HepG2 (cell line): Measurements from ENCODE around the gene COX6A2. TPM values are rescaled to one million over a fixed set of nuclear protein-coding genes. Genes with fewer than 3 reads are reported as not detected.

Experiments
- AHDC1 ChIP-seq: sonication (generic); formaldehyde crosslinking; IDR thresholded peaks from 2 replicates; pipeline ENCODE4 v1.5.1; 2020; ENCODE audit warnings: mild to moderate bottlenecking, missing genetic modification reagents, borderline replicate concordance
- DPF2 ChIP-seq: sonication (generic); formaldehyde crosslinking; IDR thresholded peaks from 2 replicates; pipeline ENCODE4 v1.4.0; 2020; ENCODE audit warnings: mild to moderate bottlenecking, low read depth, missing genetic modification reagents, borderline replicate concordance
- HBP1 ChIP-seq: IDR thresholded peaks from 2 replicates; pipeline ENCODE4 v1.6.1; 2016; ENCODE audit warnings: low read depth, control low read depth
- MED13 ChIP-seq: sonication (generic); formaldehyde crosslinking; IDR thresholded peaks from 2 replicates; pipeline ENCODE4 v1.5.0; 2020; ENCODE audit warnings: missing genetic modification reagents
- MYC ChIP-seq: sonication (generic); formaldehyde crosslinking; IDR thresholded peaks from 2 replicates; pipeline ENCODE4 v1.9.0; 2021; ENCODE audit warnings: missing genetic modification reagents, borderline replicate concordance
- RXRA ChIP-seq: sonication (generic); formaldehyde crosslinking; IDR thresholded peaks from 2 replicates; pipeline ENCODE4 v1.5.1; 2020; ENCODE audit warnings: missing genetic modification reagents
- SAFB2 ChIP-seq: sonication (generic); formaldehyde crosslinking; IDR thresholded peaks from 2 replicates; pipeline ENCODE4 v1.5.1; 2020; ENCODE audit warnings: missing genetic modification reagents, low read depth, mild to moderate bottlenecking, borderline replicate concordance
- ZBTB1 ChIP-seq: sonication (generic); formaldehyde crosslinking; IDR thresholded peaks from 2 replicates; pipeline ENCODE4 v1.4.0; 2020; ENCODE audit warnings: missing genetic modification reagents, borderline replicate concordance
- ZBTB7B ChIP-seq: sonication (generic); formaldehyde crosslinking; IDR thresholded peaks from 2 replicates; pipeline ENCODE4 v1.4.0; 2020; ENCODE audit warnings: missing genetic modification reagents
- ZFAT ChIP-seq: sonication (generic); formaldehyde crosslinking; conservative IDR thresholded peaks from 2 replicates; pipeline ENCODE4 v1.8.1; 2023; ENCODE audit warnings: missing genetic modification reagents, inconsistent platforms
- ZNF329 ChIP-seq: sonication (generic); formaldehyde crosslinking; IDR thresholded peaks from 2 replicates; pipeline ENCODE4 v1.9.0; 2021; ENCODE audit warnings: low read depth, mild to moderate bottlenecking, missing genetic modification reagents
- ZNF552 ChIP-seq: sonication (generic); formaldehyde crosslinking; IDR thresholded peaks from 2 replicates; pipeline ENCODE4 v1.9.0; 2022; ENCODE audit warnings: missing genetic modification reagents, mild to moderate bottlenecking, borderline replicate concordance
- ZNF556 ChIP-seq: sonication (generic); formaldehyde crosslinking; IDR thresholded peaks from 2 replicates; pipeline ENCODE4 v1.4.0; 2020; ENCODE audit warnings: mild to moderate bottlenecking, missing genetic modification reagents, borderline replicate concordance
- polyA plus RNA-seq, 8 experiments: library from polyadenylated mRNA; depleted of rRNA in 3 of 8; stranded (reverse) in 7 of 8; unstranded in 1 of 8; fragments of >200 nt; fragmentation: Illumina TruSeq in 4 of 8; extraction: Trizol in 4 of 8; gene quantifications; 2 replicates each; pipeline versions ENCODE4 v1.2.1 to v1.2.3, GENCODE V29; 2011 to 2016; ENCODE audit warnings: low read depth in 4 of 8, missing spikeins in 1 of 8, mixed read lengths in 1 of 8; ENCODE audit not compliant: insufficient read depth in 1 of 8
- total RNA-seq, 5 experiments: library from RNA; depleted of rRNA; stranded (reverse); fragments of >200 nt; fragmentation: Illumina TruSeq; extraction: Trizol; gene quantifications; 2 replicates each; pipeline ENCODE4 v1.2.3, GENCODE V29; 2016; ENCODE audit warnings: low read depth in 1 of 5
- TF ChIP-seq, protein P1 (sequence below): sonication (generic); formaldehyde crosslinking; IDR thresholded peaks from 2 replicates; pipeline ENCODE4 v1.5.1; 2020; ENCODE audit warnings: missing genetic modification reagents, mild to moderate bottlenecking, borderline replicate concordance
- TF ChIP-seq, protein P2 (sequence below): sonication (generic); formaldehyde crosslinking; IDR thresholded peaks from 2 replicates; pipeline ENCODE4 v1.4.0; 2020; ENCODE audit warnings: low read depth, missing genetic modification reagents

Gene COX6A2
- total and polyA plus RNA-seq, 2 of the 13 experiments (the other 11 are each of a cell fraction or from before 2014, with no cell fraction given), result not detected

GRCh38 chr16:31458844-31459686 is 30.9 kb upstream of the COX6A2 start, which contains the start of gene ARMC5 (continued):
- TF ChIP-seq AHDC1 (CRISPR knock-in tag), result no peak
- TF ChIP-seq ZNF556 (CRISPR knock-in tag), result peak; percentile 89; the same call in 1 of the 2 replicates
- TF ChIP-seq MED13 (CRISPR knock-in tag), result peak; percentile 87
- peak; percentile 99 for TF ChIP-seq MYC (CRISPR knock-in tag)
- TF ChIP-seq HBP1 (CRISPR knock-in tag), result 0 out of 2 replicates have a peak, but pooled peaks have one; percentile 76
- TF ChIP-seq SAFB2 (CRISPR knock-in tag), result peak; percentile 92
- TF ChIP-seq ZBTB1, result no peak
- TF ChIP-seq, protein P1, sequence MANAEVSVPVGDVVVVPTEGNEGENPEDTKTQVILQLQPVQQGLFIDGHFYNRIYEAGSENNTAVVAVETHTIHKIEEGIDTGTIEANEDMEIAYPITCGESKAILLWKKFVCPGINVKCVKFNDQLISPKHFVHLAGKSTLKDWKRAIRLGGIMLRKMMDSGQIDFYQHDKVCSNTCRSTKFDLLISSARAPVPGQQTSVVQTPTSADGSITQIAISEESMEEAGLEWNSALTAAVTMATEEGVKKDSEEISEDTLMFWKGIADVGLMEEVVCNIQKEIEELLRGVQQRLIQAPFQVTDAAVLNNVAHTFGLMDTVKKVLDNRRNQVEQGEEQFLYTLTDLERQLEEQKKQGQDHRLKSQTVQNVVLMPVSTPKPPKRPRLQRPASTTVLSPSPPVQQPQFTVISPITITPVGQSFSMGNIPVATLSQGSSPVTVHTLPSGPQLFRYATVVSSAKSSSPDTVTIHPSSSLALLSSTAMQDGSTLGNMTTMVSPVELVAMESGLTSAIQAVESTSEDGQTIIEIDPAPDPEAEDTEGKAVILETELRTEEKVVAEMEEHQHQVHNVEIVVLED, result peak; percentile 98
- TF ChIP-seq, protein P2, sequence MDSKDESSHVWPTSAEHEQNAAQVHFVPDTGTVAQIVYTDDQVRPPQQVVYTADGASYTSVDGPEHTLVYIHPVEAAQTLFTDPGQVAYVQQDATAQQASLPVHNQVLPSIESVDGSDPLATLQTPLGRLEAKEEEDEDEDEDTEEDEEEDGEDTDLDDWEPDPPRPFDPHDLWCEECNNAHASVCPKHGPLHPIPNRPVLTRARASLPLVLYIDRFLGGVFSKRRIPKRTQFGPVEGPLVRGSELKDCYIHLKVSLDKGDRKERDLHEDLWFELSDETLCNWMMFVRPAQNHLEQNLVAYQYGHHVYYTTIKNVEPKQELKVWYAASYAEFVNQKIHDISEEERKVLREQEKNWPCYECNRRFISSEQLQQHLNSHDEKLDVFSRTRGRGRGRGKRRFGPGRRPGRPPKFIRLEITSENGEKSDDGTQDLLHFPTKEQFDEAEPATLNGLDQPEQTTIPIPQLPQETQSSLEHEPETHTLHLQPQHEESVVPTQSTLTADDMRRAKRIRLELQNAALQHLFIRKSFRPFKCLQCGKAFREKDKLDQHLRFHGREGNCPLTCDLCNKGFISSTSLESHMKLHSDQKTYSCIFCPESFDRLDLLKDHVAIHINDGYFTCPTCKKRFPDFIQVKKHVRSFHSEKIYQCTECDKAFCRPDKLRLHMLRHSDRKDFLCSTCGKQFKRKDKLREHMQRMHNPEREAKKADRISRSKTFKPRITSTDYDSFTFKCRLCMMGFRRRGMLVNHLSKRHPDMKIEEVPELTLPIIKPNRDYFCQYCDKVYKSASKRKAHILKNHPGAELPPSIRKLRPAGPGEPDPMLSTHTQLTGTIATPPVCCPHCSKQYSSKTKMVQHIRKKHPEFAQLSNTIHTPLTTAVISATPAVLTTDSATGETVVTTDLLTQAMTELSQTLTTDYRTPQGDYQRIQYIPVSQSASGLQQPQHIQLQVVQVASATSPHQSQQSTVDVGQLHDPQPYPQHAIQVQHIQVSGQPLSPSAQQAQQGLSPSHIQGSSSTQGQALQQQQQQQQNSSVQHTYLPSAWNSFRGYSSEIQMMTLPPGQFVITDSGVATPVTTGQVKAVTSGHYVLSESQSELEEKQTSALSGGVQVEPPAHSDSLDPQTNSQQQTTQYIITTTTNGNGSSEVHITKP, result no peak
- 0 out of 2 replicates have a peak, but pooled peaks have one; percentile 29 for TF ChIP-seq ZFAT (CRISPR knock-in tag)
- TF ChIP-seq ZNF329 (CRISPR knock-in tag), result peak; percentile 77; the same call in 1 of the 2 replicates
- TF ChIP-seq DPF2 (CRISPR knock-in tag), result no peak
- TF ChIP-seq ZBTB7B (CRISPR knock-in tag), result peak; percentile 69; the same call in 1 of the 2 replicates
- TF ChIP-seq ZNF552, result peak; percentile 94
- TF ChIP-seq RXRA (CRISPR knock-in tag), result peak; percentile 83
